Breast epithelium (tissue), 3 donors: Measurements from ENCODE around the gene EML1.

Source experiments
- POLR2A ChIP-seq: fragments of 450-650 bp; IDR thresholded peaks from one replicate; pipeline ENCODE4 v1.6.1; 2016; ENCODE audit warnings: antibody characterized with exemption, mild to moderate bottlenecking, moderate library complexity
- TF ChIP-seq, protein P1 (sequence below), 3 donors: fragments of 450-650 bp; IDR thresholded peaks; one replicate each; pipeline ENCODE4 v1.5.1; 2016 to 2017; ENCODE audit warnings: antibody characterized with exemption in 3 of 3, mild to moderate bottlenecking in 3 of 3, moderate library complexity in 3 of 3

DNA sequence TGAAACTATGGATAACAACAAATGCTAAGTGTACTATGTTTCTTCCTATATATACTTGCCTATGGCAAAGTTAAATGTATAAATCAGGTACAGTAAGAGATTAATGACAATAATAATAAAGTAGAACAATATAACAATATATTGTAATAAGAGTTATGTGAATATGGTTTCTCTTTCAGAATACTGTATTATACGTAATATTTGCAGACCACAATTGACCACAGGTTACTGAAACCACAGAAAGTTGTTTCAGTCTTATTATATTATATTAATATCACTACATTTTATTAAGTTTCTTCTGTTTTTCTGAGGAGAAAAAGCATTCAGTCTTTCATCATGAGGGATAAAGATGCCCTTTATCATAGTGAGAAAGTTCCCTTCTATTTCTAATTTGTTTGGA lies 131.2 kb downstream of the EML1 start:
- TF ChIP-seq, protein P1, sequence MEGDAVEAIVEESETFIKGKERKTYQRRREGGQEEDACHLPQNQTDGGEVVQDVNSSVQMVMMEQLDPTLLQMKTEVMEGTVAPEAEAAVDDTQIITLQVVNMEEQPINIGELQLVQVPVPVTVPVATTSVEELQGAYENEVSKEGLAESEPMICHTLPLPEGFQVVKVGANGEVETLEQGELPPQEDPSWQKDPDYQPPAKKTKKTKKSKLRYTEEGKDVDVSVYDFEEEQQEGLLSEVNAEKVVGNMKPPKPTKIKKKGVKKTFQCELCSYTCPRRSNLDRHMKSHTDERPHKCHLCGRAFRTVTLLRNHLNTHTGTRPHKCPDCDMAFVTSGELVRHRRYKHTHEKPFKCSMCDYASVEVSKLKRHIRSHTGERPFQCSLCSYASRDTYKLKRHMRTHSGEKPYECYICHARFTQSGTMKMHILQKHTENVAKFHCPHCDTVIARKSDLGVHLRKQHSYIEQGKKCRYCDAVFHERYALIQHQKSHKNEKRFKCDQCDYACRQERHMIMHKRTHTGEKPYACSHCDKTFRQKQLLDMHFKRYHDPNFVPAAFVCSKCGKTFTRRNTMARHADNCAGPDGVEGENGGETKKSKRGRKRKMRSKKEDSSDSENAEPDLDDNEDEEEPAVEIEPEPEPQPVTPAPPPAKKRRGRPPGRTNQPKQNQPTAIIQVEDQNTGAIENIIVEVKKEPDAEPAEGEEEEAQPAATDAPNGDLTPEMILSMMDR (IDR thresholded peaks at IDR 0.05), result no peak
- no peak for TF ChIP-seq POLR2A
